Panc1 (cell line): ENCODE measurements around the gene CDC42BPA. TPM values are rescaled to one million over a fixed set of nuclear protein-coding genes. Genes with fewer than 3 reads are reported as not detected.

ENCODE experiments used
- ATAC-seq: fragments of 200-7000 bp; cut with Tn5 transposase; 2 replicates; pipeline ENCODE4 v1.9.1; 2020; ENCODE audit warnings: mild to moderate bottlenecking, moderate library complexity
- BruUV-seq: library from RNA; stranded (reverse); fragments of 400-500 nt; replicated peaks from 2 replicates; lab custom pipeline; 2021; lab: Mats Ljungman, UMichigan
- CTCF ChIA-PET: fragments of 300-600 bp; sonication (Branson Sonifier 250); formaldehyde crosslinking; loops from one replicate; lab custom pipeline; 2022; ENCODE audit warnings: antibody characterized with exemption; lab: Charles Lee
- POLR2A ChIA-PET: fragments of 300-600 bp; sonication (Branson Sonifier 250); formaldehyde crosslinking; loops from one replicate; lab custom pipeline; 2022; ENCODE audit warnings: antibody characterized with exemption; lab: Charles Lee
- DNase-seq: peaks from one replicate; pipeline ENCODE4 v3.0.0-alpha.2; 2010; ENCODE audit warnings: low read depth, low spot score
- H3K27ac ChIP-seq: 2 replicates; pipeline ENCODE4 v1.5.1; 2011; ENCODE audit warnings: mild to moderate bottlenecking, low read length, inconsistent platforms
- H3K27me3 ChIP-seq: fragments of 200-500 bp; sonication (Bioruptor generic); 2 replicates; pipeline ENCODE4 v1.6.0; 2014; ENCODE audit warnings: low read length, inconsistent platforms; ENCODE audit not compliant: control insufficient read depth, insufficient read depth
- H3K36me3 ChIP-seq: fragments of 200-500 bp; sonication (Bioruptor generic); 2 replicates; pipeline ENCODE4 v1.5.1; 2014; ENCODE audit warnings: inconsistent platforms, mild to moderate bottlenecking, low read length, moderate library complexity; ENCODE audit not compliant: control insufficient read depth, insufficient read depth
- H3K4me1 ChIP-seq: 2 replicates; pipeline ENCODE4 v1.5.1; 2011; ENCODE audit warnings: inconsistent platforms, mild to moderate bottlenecking, low read length, moderate library complexity; ENCODE audit not compliant: control insufficient read depth, insufficient read depth
- H3K4me3 ChIP-seq, 2 experiments: 2 replicates each; pipeline ENCODE4 v1.5.1; 2011 to 2012; ENCODE audit warnings: low read depth in 2 of 2, low read length in 2 of 2, mild to moderate bottlenecking in 2 of 2, inconsistent platforms in 1 of 2, moderate library complexity in 1 of 2
- H3K9me3 ChIP-seq: fragments of 200-500 bp; sonication (Bioruptor generic); 2 replicates; pipeline ENCODE4 v1.5.1; 2014; ENCODE audit warnings: low read depth, mild to moderate bottlenecking, inconsistent platforms, low read length, moderate library complexity; ENCODE audit not compliant: control insufficient read depth, insufficient read depth
- CTCF ChIP-seq: fragments of 450-650 bp; IDR thresholded peaks from 2 replicates; pipeline ENCODE4 v1.5.1; 2017; ENCODE audit warnings: mild to moderate bottlenecking
- POLR2AphosphoS5 ChIP-seq: IDR thresholded peaks from 2 replicates; pipeline ENCODE4 v1.6.1; 2012; ENCODE audit warnings: mild to moderate bottlenecking, low read depth, low read length, moderate library complexity
- REST ChIP-seq, 2 experiments: IDR thresholded peaks; 2 replicates each; pipeline ENCODE4 v1.6.1; 2011 to 2012; ENCODE audit warnings: low read depth in 2 of 2, control low read depth in 1 of 2, low read length in 1 of 2, mild to moderate bottlenecking in 1 of 2, moderate library complexity in 1 of 2; ENCODE audit not compliant: insufficient read depth in 1 of 2
- SIN3A ChIP-seq: IDR thresholded peaks from 2 replicates; pipeline ENCODE4 v1.6.1; 2012; ENCODE audit warnings: low read depth, mild to moderate bottlenecking, low read length, moderate library complexity, borderline replicate concordance; ENCODE audit not compliant: insufficient read depth
- TCF7L2 ChIP-seq: IDR thresholded peaks from 2 replicates; pipeline ENCODE4 v1.6.1; 2011; ENCODE audit warnings: mild to moderate bottlenecking, low read depth, low read length, inconsistent platforms
- in situ Hi-C: cut with HindIII; loops from 2 replicates; pipeline ENCODE4 v1.10.0; 2016; ENCODE audit warnings: low sequenced_read_pairs, low pct_unique_long_range_greater_than_20kb
- intact Hi-C: fragments of 100-400 bp; cut with micrococcal nuclease; formaldehyde crosslinking; loops from one replicate; pipeline ENCODE4 v1.10.0; 2022; ENCODE audit not compliant: unreplicated experiment
- total RNA-seq: library from RNA; stranded (reverse); gene quantifications from one replicate; pipeline ENCODE4 v1.2.1, GENCODE V29; 2021; ENCODE audit not compliant: unreplicated experiment

Gene CDC42BPA
- total RNA-seq, 1 experiment from 2014 or later: 32.8 TPM

GRCh38 chr1:227333423-227333822 is 15.1 kb upstream of the CDC42BPA start:
- BruUV-seq: no TSS peak
- ChIA-PET CTCF (no interaction called here), POLR2A (no interaction called here)

GRCh38 chr1:227330279-227331076 is 12.2 kb upstream of the CDC42BPA start:
- no peaks in the 10 kb centered on the region for H3K4me1 ChIP-seq
- CTCF ChIA-PET: no interaction called here
- no TSS peak for BruUV-seq
- no peaks in the 10 kb centered on the region for H3K36me3 ChIP-seq
- no peaks in the 10 kb centered on the region for H3K27me3 ChIP-seq
- TF ChIP-seq TCF7L2 (no peak), REST (IDR thresholded peaks at IDR 0.05; ENCODE audit: insufficient read depth in 1 of 2, low read depth in 2 of 2, low read length in 1 of 2) (no peak), SIN3A (no peak), POLR2AphosphoS5 (no peak), CTCF (no peak)
- intact Hi-C loops (no loop called here), in situ Hi-C loops (no loop called here)
- peaks cover 3% of the 10 kb centered on the region; the same call in 1 of the 2 replicates for H3K9me3 ChIP-seq
- DNase-seq: no peak
- H3K4me3 ChIP-seq: no peak overlapping the region
- no peak overlapping the region for H3K27ac ChIP-seq
- POLR2A ChIA-PET: no interaction called here
- ATAC-seq: no peak

More at GRCh38 chr1:227333423-227333822, 15.1 kb upstream of the CDC42BPA start:
- Histone ChIP-seq H3K27ac (no peak overlapping the region), H3K4me3 (no peak overlapping the region), H3K4me1 (no peaks in the 10 kb centered on the region), H3K36me3 (no peaks in the 10 kb centered on the region), H3K9me3 (peaks cover 3% of the 10 kb centered on the region; the same call in 1 of the 2 replicates), H3K27me3 (no peaks in the 10 kb centered on the region)
- no peak for TF ChIP-seq REST (IDR thresholded peaks at IDR 0.05; ENCODE audit: insufficient read depth in 1 of 2, low read depth in 2 of 2, low read length in 1 of 2)
- no peak for TF ChIP-seq SIN3A
- TF ChIP-seq TCF7L2: no peak
- no peak for TF ChIP-seq POLR2AphosphoS5
- no peak for TF ChIP-seq CTCF
- in situ Hi-C loops: no loop called here
- intact Hi-C loops: no loop called here
- no peak for DNase-seq
- ATAC-seq: no peak
